SK-N-SH (cell line): ENCODE measurements around the gene NPVF.

ENCODE experiments used
- MEF2A ChIP-seq: IDR thresholded peaks from 2 replicates; pipeline ENCODE4 v1.4.0; 2012; ENCODE audit warnings: low read depth, borderline replicate concordance
- MXI1 ChIP-seq: IDR thresholded peaks from 2 replicates; pipeline ENCODE4 v1.6.1; 2012; ENCODE audit warnings: mild to moderate bottlenecking, low read depth, low read length, improper control_type of control experiment
- NFIC ChIP-seq: IDR thresholded peaks from 2 replicates; pipeline ENCODE4 v1.4.0; 2012; ENCODE audit warnings: borderline replicate concordance
- NRF1 ChIP-seq: IDR thresholded peaks from 2 replicates; pipeline ENCODE4 v1.6.1; 2012; ENCODE audit warnings: low read depth, mild to moderate bottlenecking, low read length
- POLR2AphosphoS5 ChIP-seq: IDR thresholded peaks from 2 replicates; pipeline ENCODE4 v1.6.1; 2012; ENCODE audit warnings: low read depth, low read length
- RXRA ChIP-seq: IDR thresholded peaks from 2 replicates; pipeline ENCODE4 v1.4.0; 2012; ENCODE audit warnings: low read depth, mild to moderate bottlenecking, borderline replicate concordance
- SIN3A ChIP-seq: IDR thresholded peaks from 2 replicates; pipeline ENCODE4 v1.6.1; 2012; ENCODE audit warnings: low read depth, mild to moderate bottlenecking, low read length, moderate library complexity, borderline replicate concordance
- YY1 ChIP-seq: IDR thresholded peaks from 2 replicates; pipeline ENCODE4 v1.4.0; 2012; ENCODE audit warnings: low read depth, mild to moderate bottlenecking
- TF ChIP-seq, protein P1 (sequence below): fragments of 200-600 bp; sonication (generic); IDR thresholded peaks from 2 replicates; pipeline ENCODE4 v1.6.1; 2017; ENCODE audit warnings: antibody characterized with exemption, mild to moderate bottlenecking, moderate library complexity
- TF ChIP-seq, protein P2 (sequence below): fragments of 150-350 bp; IDR thresholded peaks from 2 replicates; pipeline ENCODE4 v1.6.1; 2017; ENCODE audit warnings: antibody characterized with exemption, low read length, low read depth, borderline replicate concordance
- TF ChIP-seq, protein P3 (sequence below): IDR thresholded peaks from 2 replicates; pipeline ENCODE4 v1.4.0; 2012; ENCODE audit warnings: low read depth, borderline replicate concordance

DNA sequence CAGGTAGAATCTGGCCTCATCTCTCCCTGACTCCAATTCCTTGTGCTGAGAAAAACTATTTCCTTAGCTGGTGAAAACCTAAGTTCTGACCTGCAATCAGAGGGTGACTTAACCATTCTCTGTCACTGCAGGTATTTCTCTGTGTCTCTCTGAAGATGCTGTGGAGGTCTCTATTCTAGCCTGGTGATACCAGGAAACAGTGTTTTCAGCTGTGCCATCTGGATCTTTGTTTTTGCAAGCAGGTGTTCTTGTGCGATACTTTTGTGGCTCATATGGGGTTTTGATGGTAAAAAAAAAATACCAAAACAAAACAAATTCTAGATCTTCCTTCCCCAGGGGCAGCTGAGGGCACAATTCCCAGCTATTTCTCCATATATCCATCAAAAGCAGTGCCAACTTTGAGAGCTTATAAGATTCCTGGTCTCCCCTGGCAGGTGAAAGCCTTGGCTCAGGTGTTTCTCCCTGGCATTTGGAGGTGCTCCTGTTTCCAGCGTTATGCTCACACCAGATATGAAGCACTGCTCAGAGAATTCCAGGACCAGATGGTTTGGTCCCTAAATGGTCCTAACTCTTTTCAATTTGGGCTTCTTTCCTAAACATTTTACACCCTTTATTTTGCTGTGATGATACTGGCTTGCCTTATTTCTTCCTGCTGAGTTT lies 9.9 kb upstream of the NPVF start:
- TF ChIP-seq MEF2A, result no peak
- TF ChIP-seq RXRA, result no peak
- TF ChIP-seq, protein P1, sequence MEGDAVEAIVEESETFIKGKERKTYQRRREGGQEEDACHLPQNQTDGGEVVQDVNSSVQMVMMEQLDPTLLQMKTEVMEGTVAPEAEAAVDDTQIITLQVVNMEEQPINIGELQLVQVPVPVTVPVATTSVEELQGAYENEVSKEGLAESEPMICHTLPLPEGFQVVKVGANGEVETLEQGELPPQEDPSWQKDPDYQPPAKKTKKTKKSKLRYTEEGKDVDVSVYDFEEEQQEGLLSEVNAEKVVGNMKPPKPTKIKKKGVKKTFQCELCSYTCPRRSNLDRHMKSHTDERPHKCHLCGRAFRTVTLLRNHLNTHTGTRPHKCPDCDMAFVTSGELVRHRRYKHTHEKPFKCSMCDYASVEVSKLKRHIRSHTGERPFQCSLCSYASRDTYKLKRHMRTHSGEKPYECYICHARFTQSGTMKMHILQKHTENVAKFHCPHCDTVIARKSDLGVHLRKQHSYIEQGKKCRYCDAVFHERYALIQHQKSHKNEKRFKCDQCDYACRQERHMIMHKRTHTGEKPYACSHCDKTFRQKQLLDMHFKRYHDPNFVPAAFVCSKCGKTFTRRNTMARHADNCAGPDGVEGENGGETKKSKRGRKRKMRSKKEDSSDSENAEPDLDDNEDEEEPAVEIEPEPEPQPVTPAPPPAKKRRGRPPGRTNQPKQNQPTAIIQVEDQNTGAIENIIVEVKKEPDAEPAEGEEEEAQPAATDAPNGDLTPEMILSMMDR, result no peak
- no peak for TF ChIP-seq YY1
- no peak for TF ChIP-seq MXI1
- TF ChIP-seq, protein P2, sequence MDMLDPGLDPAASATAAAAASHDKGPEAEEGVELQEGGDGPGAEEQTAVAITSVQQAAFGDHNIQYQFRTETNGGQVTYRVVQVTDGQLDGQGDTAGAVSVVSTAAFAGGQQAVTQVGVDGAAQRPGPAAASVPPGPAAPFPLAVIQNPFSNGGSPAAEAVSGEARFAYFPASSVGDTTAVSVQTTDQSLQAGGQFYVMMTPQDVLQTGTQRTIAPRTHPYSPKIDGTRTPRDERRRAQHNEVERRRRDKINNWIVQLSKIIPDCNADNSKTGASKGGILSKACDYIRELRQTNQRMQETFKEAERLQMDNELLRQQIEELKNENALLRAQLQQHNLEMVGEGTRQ, result no peak
- TF ChIP-seq NRF1, result no peak
- TF ChIP-seq SIN3A, result no peak
- TF ChIP-seq POLR2AphosphoS5, result no peak
- TF ChIP-seq NFIC, result no peak
- TF ChIP-seq, protein P3, sequence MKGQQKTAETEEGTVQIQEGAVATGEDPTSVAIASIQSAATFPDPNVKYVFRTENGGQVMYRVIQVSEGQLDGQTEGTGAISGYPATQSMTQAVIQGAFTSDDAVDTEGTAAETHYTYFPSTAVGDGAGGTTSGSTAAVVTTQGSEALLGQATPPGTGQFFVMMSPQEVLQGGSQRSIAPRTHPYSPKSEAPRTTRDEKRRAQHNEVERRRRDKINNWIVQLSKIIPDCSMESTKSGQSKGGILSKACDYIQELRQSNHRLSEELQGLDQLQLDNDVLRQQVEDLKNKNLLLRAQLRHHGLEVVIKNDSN, result no peak
